Measurements from ENCODE around the gene HSPB6.
A peak's percentile ranks its signal among the peaks of the same experiment; 100 is the strongest.

- TF ChIP-seq, protein P1, sequence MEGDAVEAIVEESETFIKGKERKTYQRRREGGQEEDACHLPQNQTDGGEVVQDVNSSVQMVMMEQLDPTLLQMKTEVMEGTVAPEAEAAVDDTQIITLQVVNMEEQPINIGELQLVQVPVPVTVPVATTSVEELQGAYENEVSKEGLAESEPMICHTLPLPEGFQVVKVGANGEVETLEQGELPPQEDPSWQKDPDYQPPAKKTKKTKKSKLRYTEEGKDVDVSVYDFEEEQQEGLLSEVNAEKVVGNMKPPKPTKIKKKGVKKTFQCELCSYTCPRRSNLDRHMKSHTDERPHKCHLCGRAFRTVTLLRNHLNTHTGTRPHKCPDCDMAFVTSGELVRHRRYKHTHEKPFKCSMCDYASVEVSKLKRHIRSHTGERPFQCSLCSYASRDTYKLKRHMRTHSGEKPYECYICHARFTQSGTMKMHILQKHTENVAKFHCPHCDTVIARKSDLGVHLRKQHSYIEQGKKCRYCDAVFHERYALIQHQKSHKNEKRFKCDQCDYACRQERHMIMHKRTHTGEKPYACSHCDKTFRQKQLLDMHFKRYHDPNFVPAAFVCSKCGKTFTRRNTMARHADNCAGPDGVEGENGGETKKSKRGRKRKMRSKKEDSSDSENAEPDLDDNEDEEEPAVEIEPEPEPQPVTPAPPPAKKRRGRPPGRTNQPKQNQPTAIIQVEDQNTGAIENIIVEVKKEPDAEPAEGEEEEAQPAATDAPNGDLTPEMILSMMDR (IDR thresholded peaks at IDR 0.05), result peak; percentile 97
- no peak for TF ChIP-seq ZFX (IDR thresholded peaks at IDR 0.05; ENCODE audit: borderline replicate concordance)
Measured at GRCh38 chr19:35716801-35717664, 39.8 kb downstream of the HSPB6 start.
